Liver (tissue), 3 donors: ENCODE data around the gene SYCN.

Source experiments
- ATF3 ChIP-seq: IDR thresholded peaks from 2 replicates; pipeline ENCODE4 v1.6.1; 2016; ENCODE audit warnings: antibody characterized with exemption
- CTCF ChIP-seq: fragments of 150-350 bp; IDR thresholded peaks from 2 replicates; pipeline ENCODE4 v1.5.1; 2017; ENCODE audit warnings: improper control_type of control experiment, low read depth, low read length; ENCODE audit not compliant: missing input control
- FOXA1 ChIP-seq: IDR thresholded peaks from 2 replicates; pipeline ENCODE4 v1.6.1; 2016; ENCODE audit warnings: antibody characterized with exemption
- MAX ChIP-seq: IDR thresholded peaks from 2 replicates; pipeline ENCODE4 v1.6.1; 2016; ENCODE audit warnings: antibody characterized with exemption
- donor health status: healthy.
- donor health status: healthy.

- TF ChIP-seq CTCF (no peak), ATF3 (no peak), FOXA1 (no peak), MAX (no peak)
These were observed 1.1 kb downstream of the SYCN start for GRCh38 chr19:39202998-39203355.
